OCI-LY7 (cell line): ENCODE results near the gene FNDC3B. TPM values are rescaled to one million over a fixed set of nuclear protein-coding genes. Genes with fewer than 3 reads are reported as not detected.

Experiments
- BruUV-seq: library from RNA; stranded (reverse); fragments of 400-500 nt; replicated peaks from 2 replicates; lab custom pipeline; 2021; lab: Mats Ljungman, UMichigan
- CTCF ChIA-PET: fragments of 300-600 bp; sonication (Branson Sonifier 250); formaldehyde crosslinking; loops from one replicate; lab custom pipeline; 2022; ENCODE audit warnings: antibody characterized with exemption; ENCODE audit not compliant: unreplicated experiment; lab: Charles Lee
- POLR2A ChIA-PET: fragments of 300-600 bp; sonication (Branson Sonifier 250); formaldehyde crosslinking; loops from one replicate; lab custom pipeline; 2022; ENCODE audit warnings: antibody characterized with exemption; lab: Charles Lee
- DNase-seq: peaks from one replicate; pipeline ENCODE4 v3.0.0-alpha.2; 2015; ENCODE audit warnings: low spot score
- H2AFZ ChIP-seq: fragments of 200-600 bp; sonication (generic), shearing (Covaris generic); 2 replicates; pipeline ENCODE4 v1.6.1; 2014; ENCODE audit warnings: mild to moderate bottlenecking, antibody characterized with exemption, low read length, moderate library complexity
- H3K27ac ChIP-seq: fragments of 200-600 bp; sonication (generic); 2 replicates; pipeline ENCODE4 v1.5.1; 2014; ENCODE audit warnings: mixed run types, low read depth, mild to moderate bottlenecking, moderate library complexity, low read length, inconsistent platforms; ENCODE audit not compliant: poor library complexity, severe bottlenecking
- H3K36me3 ChIP-seq: fragments of 200-600 bp; sonication (generic); 2 replicates; pipeline ENCODE4 v1.6.1; 2014; ENCODE audit warnings: mild to moderate bottlenecking, antibody characterized with exemption, low read length, moderate library complexity, mixed read lengths; ENCODE audit not compliant: insufficient read depth
- H3K4me1 ChIP-seq: fragments of 200-600 bp; sonication (generic); 2 replicates; pipeline ENCODE4 v1.5.1; 2014; ENCODE audit warnings: mild to moderate bottlenecking, low read length; ENCODE audit not compliant: insufficient read depth, poor library complexity, severe bottlenecking
- H3K4me2 ChIP-seq: fragments of 200-600 bp; sonication (generic); 2 replicates; pipeline ENCODE4 v1.6.1; 2014; ENCODE audit warnings: mild to moderate bottlenecking, low read length
- H3K4me3 ChIP-seq: fragments of 200-600 bp; sonication (generic); 2 replicates; pipeline ENCODE4 v1.5.1; 2014; ENCODE audit warnings: mild to moderate bottlenecking, low read depth, low read length; ENCODE audit not compliant: poor library complexity, severe bottlenecking
- H3K79me2 ChIP-seq: fragments of 200-600 bp; sonication (generic); 2 replicates; pipeline ENCODE4 v1.6.1; 2016; ENCODE audit warnings: low read depth, mild to moderate bottlenecking, low read length, moderate library complexity, mixed read lengths; ENCODE audit not compliant: insufficient read depth
- H3K9me2 ChIP-seq: fragments of 200-600 bp; sonication (generic); 2 replicates; pipeline ENCODE4 v1.6.1; 2016; ENCODE audit warnings: mild to moderate bottlenecking, low read length, mixed read lengths; ENCODE audit not compliant: insufficient read depth
- H3K9me3 ChIP-seq: fragments of 200-600 bp; sonication (generic); 2 replicates; pipeline ENCODE4 v1.6.1; 2014; ENCODE audit warnings: mild to moderate bottlenecking, mixed run types, low read length, mixed read lengths
- H4K20me1 ChIP-seq: fragments of 200-600 bp; sonication (generic); 2 replicates; pipeline ENCODE4 v1.6.1; 2014; ENCODE audit warnings: mild to moderate bottlenecking, antibody characterized with exemption, low read length, moderate library complexity, mixed read lengths; ENCODE audit not compliant: insufficient read depth
- CTCF ChIP-seq: fragments of 200-600 bp; sonication (generic); conservative IDR thresholded peaks from 2 replicates; pipeline ENCODE4 v1.5.1; 2014; ENCODE audit warnings: mild to moderate bottlenecking, antibody characterized with exemption, low read length, moderate library complexity, mixed read lengths
- EZH2phosphoT487 ChIP-seq: fragments of 200-600 bp; sonication (generic); IDR thresholded peaks from 2 replicates; pipeline ENCODE4 v1.6.1; 2018; ENCODE audit warnings: low read depth, borderline replicate concordance, mild to moderate bottlenecking, mixed run types, antibody characterized with exemption, low read length, moderate library complexity, mixed read lengths
- intact Hi-C: fragments of 100-400 bp; cut with micrococcal nuclease; formaldehyde crosslinking; loops from one replicate; pipeline ENCODE4 v1.10.0; 2022; ENCODE audit not compliant: unreplicated experiment
- total RNA-seq, 2 experiments: library from RNA; depleted of rRNA in 1 of 2; stranded (reverse); fragments of >200 nt in 1 of 2; shearing (Covaris generic) in 1 of 2; gene quantifications; 2 replicates each; pipeline ENCODE4 v1.2.3, GENCODE V29; 2014 to 2022

The FNDC3B gene
- total RNA-seq, 2 experiments from 2014 or later: 23.3 to 28.5 TPM

DNA sequence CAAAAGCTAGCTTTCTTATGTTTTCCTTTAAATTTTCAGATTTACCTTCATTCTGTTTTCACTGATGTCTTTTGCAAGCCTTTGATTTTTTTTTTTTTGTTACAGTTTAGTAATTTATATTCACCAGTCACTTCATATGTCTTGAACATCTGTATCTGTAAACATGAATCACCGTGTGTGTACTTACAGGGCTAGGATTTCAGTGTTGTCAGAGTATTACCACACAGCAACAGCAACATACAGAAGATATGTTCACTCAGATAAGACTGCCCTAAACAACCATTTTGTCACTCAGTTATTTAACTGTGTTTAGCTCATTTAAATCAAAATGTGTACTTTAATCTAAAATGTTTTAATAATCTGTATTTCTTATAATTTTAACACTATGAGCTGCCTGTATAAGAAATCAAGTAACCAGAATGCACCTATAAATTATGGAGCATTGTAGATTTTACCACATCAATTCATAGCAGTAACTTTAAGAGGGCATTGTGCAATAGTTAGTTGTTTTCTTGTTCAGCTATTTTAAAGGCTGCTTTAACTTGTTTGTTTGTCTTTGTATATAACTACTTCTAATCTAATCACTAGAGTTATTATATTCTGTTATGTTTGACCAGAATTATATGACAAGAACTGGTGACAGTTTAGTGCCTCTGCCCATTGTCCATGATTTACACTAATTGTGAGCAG lies 358.5 kb downstream of the FNDC3B start:
- H3K27ac ChIP-seq: no peak overlapping the region
- H3K9me3 ChIP-seq: no peaks in the 10 kb centered on the region
- H3K4me2 ChIP-seq: no peak overlapping the region
- CTCF ChIA-PET: interaction anchor here (1.0 kb wide), 1 partner anchor 748 kb away, joined by 3 read pairs; no protein-coding TSS in a partner anchor
- TF ChIP-seq EZH2phosphoT487: no peak
- no peak for TF ChIP-seq CTCF
- no peaks in the 10 kb centered on the region for H3K4me1 ChIP-seq
- no TSS peak for BruUV-seq
- POLR2A ChIA-PET: interaction anchor here (0.6 to 1.2 kb wide), 3 partner anchors 9 to 69 kb away, joined by 3 to 7 read pairs (median 4); no protein-coding TSS in a partner anchor
- H2AFZ ChIP-seq: no peak overlapping the region
- intact Hi-C loops: no loop called here
- H3K36me3 ChIP-seq: no peaks in the 10 kb centered on the region
- H3K4me3 ChIP-seq: no peak overlapping the region
- no peaks in the 10 kb centered on the region for H3K79me2 ChIP-seq
- H4K20me1 ChIP-seq: no peaks in the 10 kb centered on the region
- DNase-seq: no peak
- H3K9me2 ChIP-seq: no peaks in the 10 kb centered on the region

DNA sequence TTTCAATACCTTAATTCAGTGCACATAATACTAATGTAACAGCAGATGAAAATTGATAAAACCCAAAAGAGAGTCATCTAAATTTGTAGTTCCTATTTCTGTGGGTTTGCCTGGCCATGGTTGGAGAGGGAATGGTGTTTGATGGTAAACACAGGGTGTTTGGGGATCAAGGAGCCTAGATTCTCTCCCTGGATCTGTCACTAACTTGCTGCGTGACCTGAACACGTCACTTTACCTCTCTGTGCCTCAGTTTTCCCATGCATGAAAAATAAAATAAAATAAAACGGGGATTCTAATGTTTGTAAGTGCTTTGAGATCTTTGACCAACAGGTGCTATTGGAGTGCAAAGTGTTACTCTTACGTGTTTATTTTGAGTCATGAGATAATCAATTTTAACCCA lies 359.1 kb downstream of the FNDC3B start:
- H3K79me2 ChIP-seq: no peaks in the 10 kb centered on the region
- POLR2A ChIA-PET: interaction anchor here (0.6 to 0.7 kb wide), 2 partner anchors 176 to 740 kb away, joined by 3 read pairs; no protein-coding TSS in a partner anchor
- no TSS peak for BruUV-seq

More for the DNA sequence above, 359.1 kb downstream of the FNDC3B start:
- no peak overlapping the region for H2AFZ ChIP-seq
- TF ChIP-seq CTCF: no peak
- no peak for TF ChIP-seq EZH2phosphoT487
- no peaks in the 10 kb centered on the region for H3K36me3 ChIP-seq
- no peaks in the 10 kb centered on the region for H3K9me2 ChIP-seq
- H3K4me3 ChIP-seq: no peak overlapping the region
- intact Hi-C loops: no loop called here
- H3K4me2 ChIP-seq: no peak overlapping the region
- no peaks in the 10 kb centered on the region for H4K20me1 ChIP-seq
- H3K9me3 ChIP-seq: no peaks in the 10 kb centered on the region
- CTCF ChIA-PET: interaction anchor here (1.0 kb wide), 1 partner anchor 749 kb away, joined by 3 read pairs; no protein-coding TSS in a partner anchor
- no peaks in the 10 kb centered on the region for H3K4me1 ChIP-seq
- no peak for DNase-seq
- no peak overlapping the region for H3K27ac ChIP-seq
